ENCODE results near the gene LMF1.

Gene LMF1

DNA sequence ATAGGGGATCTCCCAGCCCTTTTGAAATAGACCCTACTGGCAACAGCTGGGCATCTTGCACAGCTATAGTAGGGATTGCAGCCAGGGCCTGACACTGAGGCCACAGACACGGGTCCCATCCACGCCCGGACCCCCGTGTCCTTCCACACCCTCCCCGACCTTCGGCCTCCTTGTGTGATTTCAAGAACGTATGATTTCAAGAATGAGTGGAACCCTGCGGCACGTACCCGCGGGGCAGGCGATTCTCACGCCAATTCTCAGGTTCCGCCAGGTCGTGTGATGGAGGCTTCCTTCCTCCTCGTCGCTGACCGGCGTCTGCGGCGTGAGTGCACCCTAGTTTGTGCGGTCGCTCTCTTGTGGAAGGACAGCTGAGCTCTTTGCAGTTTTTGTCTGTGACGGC, 114.0 kb downstream of the LMF1 start:
- H3K4me3 ChIP-seq (ENCODE audit: low read depth, low read length) = no peak overlapping the region

DNA sequence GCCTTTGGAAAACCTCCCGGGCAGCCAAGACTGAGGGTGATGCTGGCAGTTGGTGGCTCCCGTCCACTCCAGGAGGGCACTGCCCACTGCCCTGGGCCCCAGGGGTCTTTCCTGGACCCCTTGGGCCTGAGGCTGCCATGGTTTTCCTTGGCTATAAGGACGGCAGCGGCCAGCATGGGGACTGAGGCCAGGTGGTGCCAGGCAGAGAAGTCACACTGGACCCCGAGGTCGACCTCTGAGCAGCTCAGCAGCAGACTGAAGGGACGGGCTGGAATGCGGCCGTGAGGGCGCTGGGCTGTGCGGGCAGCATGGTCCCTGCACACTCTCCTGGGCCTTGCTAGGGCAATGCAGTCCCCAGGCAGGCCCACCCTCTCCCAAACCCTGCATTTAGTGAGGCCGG, 114.7 kb downstream of the LMF1 start:
- no peak overlapping the region for H3K4me3 ChIP-seq (ENCODE audit: low read depth, low read length)
- no peak for TF ChIP-seq CTCF (IDR thresholded peaks at IDR 0.05; ENCODE audit: borderline replicate concordance, insufficient read depth, low read depth, low read length)

More for the DNA sequence above, 114.0 kb downstream of the LMF1 start:
- TF ChIP-seq CTCF (IDR thresholded peaks at IDR 0.05; ENCODE audit: borderline replicate concordance, insufficient read depth, low read depth, low read length) = no peak

GRCh38 chr16:855471-855870, 115.3 kb downstream of the LMF1 start:
- H3K4me3 ChIP-seq (ENCODE audit: low read depth, low read length) = no peak overlapping the region
- no peak for TF ChIP-seq CTCF (IDR thresholded peaks at IDR 0.05; ENCODE audit: borderline replicate concordance, insufficient read depth, low read depth, low read length)

- H3K4me3 ChIP-seq (ENCODE audit: low read depth, low read length) = no peak overlapping the region
- TF ChIP-seq CTCF (IDR thresholded peaks at IDR 0.05; ENCODE audit: borderline replicate concordance, insufficient read depth, low read depth, low read length) = no peak
These were observed 115.9 kb downstream of the LMF1 start for GRCh38 chr16:854808-855410.

GRCh38 chr16:853981-854807, 116.6 kb downstream of the LMF1 start:
- H3K4me3 ChIP-seq (ENCODE audit: low read depth, low read length) = no peak overlapping the region
- TF ChIP-seq CTCF (IDR thresholded peaks at IDR 0.05; ENCODE audit: borderline replicate concordance, insufficient read depth, low read depth, low read length) = no peak

DNA sequence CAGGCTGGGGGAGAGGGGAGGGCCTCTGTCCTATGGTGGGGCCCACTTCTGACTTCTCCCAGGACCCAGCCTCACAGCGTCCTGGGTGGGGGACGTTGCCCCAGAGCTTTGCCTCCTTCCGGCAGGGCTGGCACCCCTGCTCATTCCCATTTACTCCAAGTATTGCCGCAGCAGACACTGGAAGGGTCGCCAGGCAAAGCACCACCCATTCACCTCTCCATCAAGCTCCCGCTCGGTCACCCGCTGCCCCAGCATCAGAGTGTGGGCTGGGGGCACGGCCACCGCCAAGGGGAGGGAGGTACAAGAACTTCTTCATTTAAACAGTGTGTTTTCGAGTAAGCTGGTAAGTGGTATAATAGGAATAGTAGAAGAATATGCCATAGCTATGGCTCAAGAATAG, 117.5 kb downstream of the LMF1 start:
- TF ChIP-seq CTCF (IDR thresholded peaks at IDR 0.05; ENCODE audit: borderline replicate concordance, insufficient read depth, low read depth, low read length) = no peak
- no peak overlapping the region for H3K4me3 ChIP-seq (ENCODE audit: low read depth, low read length)

All from GM12875 (cell line).